Left renal cortex interstitium (tissue), 4 donors: Measurements from ENCODE around the gene APLF. TPM values are rescaled to one million over a fixed set of nuclear protein-coding genes. Genes with fewer than 3 reads are reported as not detected.

Source experiments
- DNase-seq, 4 donors: peaks; one replicate each; pipeline ENCODE4 v3.0.0-alpha.2; 2013; ENCODE audit warnings: low read depth in 4 of 4, low spot score in 2 of 4, missing footprints in 1 of 4
- polyA plus RNA-seq, 4 donors: library from polyadenylated mRNA; unstranded; fragments of 120-200 nt; gene quantifications; one replicate each; pipeline ENCODE4 v1.2.1, GENCODE V29; 2013; ENCODE audit not compliant: insufficient read length in 4 of 4

APLF gene
- polyA plus RNA-seq, 4 donors: 3.3 to 4.1 (median 3.7) TPM

DNA sequence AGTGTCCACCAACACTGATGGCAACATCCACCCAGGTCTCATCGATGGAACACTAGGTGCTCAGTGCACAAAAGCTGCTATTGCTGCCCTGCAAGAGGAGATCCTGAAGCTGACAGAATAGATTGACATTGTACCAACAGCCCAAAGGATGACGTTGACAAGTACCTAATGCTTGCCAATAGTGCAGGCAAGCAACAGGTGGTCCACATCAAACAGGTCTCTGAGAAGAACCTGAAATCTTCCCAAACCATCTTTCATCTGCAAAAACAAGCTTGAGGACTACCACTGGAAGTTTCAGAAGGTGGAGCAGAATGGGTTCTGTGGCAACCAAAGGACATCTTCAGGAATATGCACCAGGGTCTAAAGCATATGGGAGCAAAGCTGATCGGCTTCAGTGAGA is 160.2 kb downstream of the APLF start:
- no peak for DNase-seq

Other genes starting within 250 kb of the APLF start
- gene PPP3R1, start 215.1 kb upstream of the APLF start, polyA plus RNA-seq: 10 to 100 TPM; 47.0 to 64.9 (median 58.2) TPM
- 10 to 100 TPM; 19.8 to 27.5 (median 21.8) TPM for gene CNRIP1, start 147.6 kb upstream of the APLF start, polyA plus RNA-seq
- gene PLEK, start 102.3 kb upstream of the APLF start, polyA plus RNA-seq: 1 to 10 TPM; 3.5 to 7.2 (median 5.9) TPM
- gene FBXO48, start 291 bp upstream of the APLF start, polyA plus RNA-seq: 1 to 10 TPM; 1.5 to 2.5 (median 1.9) TPM
- under 1 TPM; 0.20 to 0.45 (median 0.28) TPM for gene PROKR1, start 176.0 kb downstream of the APLF start, polyA plus RNA-seq